Adipocyte (in vitro differentiated cells): Measurements from ENCODE around the gene RANBP17.

Experiments used
- DNase-seq: peaks from one replicate; pipeline ENCODE4 v3.0.0-alpha.2; 2015; ENCODE audit warnings: low read depth
- H3K27me3 ChIP-seq: replicated peaks from 2 replicates; pipeline ENCODE4 v1.7.0; 2013; ENCODE audit warnings: mild to moderate bottlenecking, low read length, moderate library complexity; ENCODE audit not compliant: control insufficient read depth, insufficient read depth
- H3K36me3 ChIP-seq: 2 replicates; pipeline ENCODE4 v1.7.0; 2013; ENCODE audit warnings: low read length, mild to moderate bottlenecking, moderate library complexity; ENCODE audit not compliant: control insufficient read depth, insufficient read depth, severe bottlenecking
- H3K4me1 ChIP-seq: 2 replicates; pipeline ENCODE4 v1.7.0; 2013; ENCODE audit warnings: mild to moderate bottlenecking, low read length, moderate library complexity; ENCODE audit not compliant: control insufficient read depth, insufficient read depth
- H3K4me3 ChIP-seq: 2 replicates; pipeline ENCODE4 v1.7.0; 2013; ENCODE audit warnings: mild to moderate bottlenecking, low read length, moderate library complexity
- H3K9ac ChIP-seq: 2 replicates; pipeline ENCODE4 v1.7.0; 2013; ENCODE audit warnings: mild to moderate bottlenecking, low read length, moderate library complexity
- H3K9me3 ChIP-seq: 2 replicates; pipeline ENCODE4 v1.7.0; 2013; ENCODE audit warnings: mild to moderate bottlenecking, low read length, moderate library complexity; ENCODE audit not compliant: control insufficient read depth

RANBP17 gene

DNA sequence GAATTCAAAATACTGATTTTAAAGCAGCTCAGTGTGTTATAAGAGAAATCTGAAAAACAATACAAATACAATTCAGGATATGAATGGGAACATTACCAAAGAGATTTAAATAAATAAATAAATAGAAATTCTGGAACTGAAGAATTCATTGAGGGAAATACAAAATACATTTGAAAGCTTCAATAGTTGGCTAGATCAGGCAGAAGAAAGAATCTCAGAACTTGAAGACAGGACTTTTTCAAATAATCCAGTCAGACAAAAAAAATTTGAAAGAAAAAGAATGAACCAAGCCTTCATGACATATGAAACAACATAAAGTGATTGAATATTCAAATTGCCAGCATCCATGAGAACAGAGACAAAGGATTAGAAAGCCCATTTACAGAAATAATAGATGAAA lies 387.6 kb downstream of the RANBP17 start:
- no peak overlapping the region for H3K9ac ChIP-seq
- no peaks in the 10 kb centered on the region for H3K4me1 ChIP-seq
- no peak overlapping the region for H3K4me3 ChIP-seq
- H3K27me3 ChIP-seq, result no peaks in the 10 kb centered on the region
- peaks cover 16% of the 10 kb centered on the region for H3K9me3 ChIP-seq
- DNase-seq, result no peak
- no peaks in the 10 kb centered on the region for H3K36me3 ChIP-seq

DNA sequence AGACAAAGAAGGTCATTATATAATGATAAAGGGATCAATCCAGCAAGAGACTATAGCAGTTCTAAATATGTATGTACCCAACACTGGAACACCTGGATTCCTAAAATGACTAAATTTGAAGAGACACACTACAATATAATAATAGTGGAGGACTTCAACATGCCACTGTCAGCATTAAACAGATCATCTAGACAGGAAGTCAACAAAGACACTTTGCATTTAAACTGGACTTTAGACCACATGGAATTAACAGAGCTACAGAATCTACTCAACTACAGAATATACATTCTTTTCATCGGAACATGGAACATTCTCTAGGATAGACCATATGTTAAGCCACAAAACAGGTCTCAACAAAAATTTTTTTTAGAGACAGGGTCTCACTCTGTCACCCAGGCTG lies 388.9 kb downstream of the RANBP17 start:
- DNase-seq, result no peak
- Histone ChIP-seq H3K4me1 (no peaks in the 10 kb centered on the region), H3K9ac (no peak overlapping the region), H3K27me3 (no peaks in the 10 kb centered on the region), H3K4me3 (no peak overlapping the region), H3K36me3 (no peaks in the 10 kb centered on the region), H3K9me3 (peaks cover 16% of the 10 kb centered on the region)

DNA sequence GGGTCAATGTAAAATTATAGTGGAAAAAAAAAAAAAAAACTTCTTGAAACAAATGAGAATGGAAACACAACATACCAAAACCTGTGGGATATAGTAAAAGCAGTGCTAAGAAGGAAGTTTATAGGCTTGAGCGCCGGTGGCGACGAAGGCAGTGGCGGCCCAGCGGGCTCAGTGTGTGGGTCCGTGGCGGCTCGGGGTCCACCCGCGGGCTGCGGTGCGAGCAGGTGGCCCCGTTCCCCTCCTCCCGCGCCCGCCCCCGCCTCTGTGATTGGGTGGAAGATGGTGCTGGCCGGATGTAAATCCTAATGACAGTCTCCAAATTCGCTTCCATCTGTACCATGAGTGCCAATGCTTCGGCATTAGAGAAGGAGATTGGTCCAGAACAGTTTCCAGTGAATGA lies 389.7 kb downstream of the RANBP17 start:
- Histone ChIP-seq H3K9ac (no peak overlapping the region), H3K4me1 (no peaks in the 10 kb centered on the region), H3K4me3 (no peak overlapping the region), H3K36me3 (no peaks in the 10 kb centered on the region), H3K27me3 (no peaks in the 10 kb centered on the region), H3K9me3 (peaks cover 16% of the 10 kb centered on the region)
- no peak for DNase-seq

DNA sequence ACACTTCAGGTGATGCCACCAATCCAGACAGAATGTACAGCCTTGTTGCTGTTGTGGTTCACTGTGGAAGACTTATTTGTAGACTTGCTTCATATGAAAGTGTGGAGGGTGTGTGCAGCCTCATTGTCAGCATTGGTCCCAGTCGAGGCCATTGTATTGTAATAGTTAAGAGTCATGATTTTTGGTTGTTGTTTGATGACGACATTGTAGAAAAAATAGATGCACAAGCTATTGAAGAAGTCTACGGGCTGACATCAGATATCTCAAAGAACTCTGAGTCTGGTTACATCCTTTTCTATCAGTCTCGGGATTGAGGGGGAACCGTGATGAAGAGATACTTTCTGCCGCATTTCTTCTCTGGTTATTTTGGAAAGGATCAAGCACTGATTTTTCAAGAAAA lies 390.9 kb downstream of the RANBP17 start:
- Histone ChIP-seq H3K36me3 (no peaks in the 10 kb centered on the region), H3K4me1 (no peaks in the 10 kb centered on the region), H3K9ac (no peak overlapping the region), H3K4me3 (no peak overlapping the region), H3K9me3 (peaks cover 16% of the 10 kb centered on the region), H3K27me3 (no peaks in the 10 kb centered on the region)
- no peak for DNase-seq

DNA sequence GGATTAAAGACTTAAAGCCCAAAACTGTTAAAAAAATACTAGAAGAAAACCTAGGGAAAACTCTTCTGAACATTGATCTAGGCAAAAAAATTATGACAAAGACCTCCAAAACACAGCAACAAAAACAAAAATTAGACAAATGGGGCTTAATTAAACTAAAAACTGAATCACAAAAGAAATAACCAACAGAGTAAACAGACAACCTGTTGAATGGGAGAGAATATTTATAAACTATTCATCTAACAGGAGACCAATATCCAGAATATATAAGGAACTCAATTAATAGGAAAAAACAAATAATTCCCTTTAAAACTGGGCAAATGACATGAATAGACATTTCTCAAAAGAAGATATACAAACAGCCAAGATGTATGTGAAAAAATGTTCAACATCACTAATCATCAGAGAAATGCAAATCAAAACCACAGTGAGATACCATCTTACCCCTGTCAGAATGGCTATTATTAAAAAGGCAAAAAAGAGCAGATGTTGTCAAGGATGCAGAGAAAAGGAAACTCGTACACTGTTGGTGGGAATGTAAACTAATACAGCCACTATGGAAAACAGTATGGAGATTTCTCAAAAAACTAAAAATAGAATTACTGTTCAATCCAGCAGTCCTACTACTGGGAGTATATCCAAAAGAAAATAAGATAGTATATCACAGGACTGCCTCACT lies 397.1 kb downstream of the RANBP17 start:
- no peaks in the 10 kb centered on the region for H3K9me3 ChIP-seq
- no peak overlapping the region for H3K9ac ChIP-seq
- H3K36me3 ChIP-seq, result no peaks in the 10 kb centered on the region
- no peaks in the 10 kb centered on the region for H3K4me1 ChIP-seq
- DNase-seq, result peak; percentile 8
- H3K4me3 ChIP-seq, result no peak overlapping the region
- no peaks in the 10 kb centered on the region for H3K27me3 ChIP-seq

DNA sequence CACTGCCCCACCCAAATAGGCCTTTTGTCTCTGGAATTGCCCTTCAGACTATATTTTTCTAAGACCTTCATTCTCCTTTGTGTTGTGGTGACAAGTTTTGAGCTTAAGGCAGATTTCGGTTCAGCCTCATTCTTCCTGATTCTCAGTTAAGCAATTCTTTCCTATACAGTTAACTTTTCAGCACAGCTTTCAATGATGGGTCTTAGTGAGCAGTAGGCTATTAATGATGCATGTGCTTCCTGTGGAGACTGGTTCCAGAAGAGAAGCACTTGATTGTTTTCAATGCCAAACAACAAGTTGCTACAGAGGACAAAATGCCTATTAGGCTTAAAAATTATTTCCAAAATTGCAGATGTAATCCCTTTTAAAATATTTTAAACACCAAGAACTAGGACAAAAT lies 399.5 kb downstream of the RANBP17 start:
- no peak for DNase-seq
- no peak overlapping the region for H3K4me3 ChIP-seq
- H3K36me3 ChIP-seq, result no peaks in the 10 kb centered on the region
- no peaks in the 10 kb centered on the region for H3K4me1 ChIP-seq
- no peak overlapping the region for H3K9ac ChIP-seq
- no peaks in the 10 kb centered on the region for H3K27me3 ChIP-seq
- H3K9me3 ChIP-seq, result no peaks in the 10 kb centered on the region

DNA sequence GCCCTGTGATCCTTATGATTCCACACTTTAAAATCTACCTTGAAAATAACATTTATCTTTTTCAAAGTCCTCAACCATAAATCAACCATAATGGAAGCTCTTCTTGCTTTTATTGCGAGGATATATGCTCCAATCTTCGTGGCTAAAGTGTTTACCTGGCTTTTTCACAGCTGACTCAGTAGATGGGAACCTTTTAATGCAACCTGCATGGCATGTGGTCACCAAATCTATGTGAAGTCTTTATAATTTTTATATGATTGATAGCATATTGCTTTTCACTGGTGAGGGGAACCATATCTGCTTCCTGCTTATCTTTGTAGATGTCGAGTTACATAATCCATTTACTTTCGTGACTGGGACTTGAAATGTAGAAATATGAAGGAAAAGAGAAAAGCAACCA lies 400.1 kb downstream of the RANBP17 start:
- H3K36me3 ChIP-seq, result no peaks in the 10 kb centered on the region
- H3K27me3 ChIP-seq, result no peaks in the 10 kb centered on the region
- no peak overlapping the region for H3K9ac ChIP-seq
- H3K4me3 ChIP-seq, result no peak overlapping the region
- H3K9me3 ChIP-seq, result no peaks in the 10 kb centered on the region
- DNase-seq, result no peak
- H3K4me1 ChIP-seq, result no peaks in the 10 kb centered on the region

DNA sequence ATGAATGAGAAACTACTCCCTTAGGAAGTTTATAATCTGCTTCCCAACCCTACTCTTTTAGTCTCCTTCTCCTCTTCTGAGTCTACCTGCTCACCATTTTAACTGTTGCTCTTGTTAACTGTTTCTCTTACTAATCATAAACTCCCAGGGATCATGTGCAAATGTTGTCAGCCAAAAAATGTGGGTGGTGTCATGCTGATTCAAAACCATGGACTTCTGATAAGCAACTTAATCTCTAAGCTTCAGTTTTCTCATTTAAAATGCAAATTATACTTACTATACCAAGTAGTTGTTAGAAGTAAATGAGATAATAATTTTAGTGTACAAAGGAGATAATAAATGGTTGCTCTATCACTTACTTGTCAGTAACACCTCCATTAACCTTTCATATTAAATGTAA lies 401.4 kb downstream of the RANBP17 start:
- Histone ChIP-seq H3K36me3 (no peaks in the 10 kb centered on the region), H3K4me1 (no peaks in the 10 kb centered on the region), H3K27me3 (no peaks in the 10 kb centered on the region), H3K9ac (no peak overlapping the region), H3K9me3 (no peaks in the 10 kb centered on the region), H3K4me3 (no peak overlapping the region)
- DNase-seq, result no peak

DNA sequence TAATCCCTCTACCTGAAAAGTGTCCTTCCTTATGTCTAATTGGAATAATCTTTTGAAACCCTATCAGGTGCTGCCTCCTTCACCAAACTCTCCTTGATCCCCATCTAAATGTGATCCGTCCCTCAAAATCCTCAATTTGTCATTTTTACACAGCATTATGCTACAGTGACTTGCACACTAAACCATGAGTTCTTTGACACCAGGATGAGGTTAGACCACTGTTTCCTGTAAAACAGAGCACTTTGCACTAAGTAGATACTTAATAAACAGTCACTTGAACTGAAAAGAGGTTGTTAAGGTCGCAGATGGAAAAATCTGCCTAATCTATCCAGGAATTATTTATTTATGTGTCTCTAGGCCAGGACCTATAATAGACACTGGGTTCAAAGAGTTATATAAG lies 403.0 kb downstream of the RANBP17 start:
- Histone ChIP-seq H3K4me1 (peaks cover 8% of the 10 kb centered on the region), H3K36me3 (no peaks in the 10 kb centered on the region), H3K9ac (no peak overlapping the region), H3K27me3 (no peaks in the 10 kb centered on the region), H3K9me3 (no peaks in the 10 kb centered on the region), H3K4me3 (no peak overlapping the region)
- DNase-seq, result no peak

DNA sequence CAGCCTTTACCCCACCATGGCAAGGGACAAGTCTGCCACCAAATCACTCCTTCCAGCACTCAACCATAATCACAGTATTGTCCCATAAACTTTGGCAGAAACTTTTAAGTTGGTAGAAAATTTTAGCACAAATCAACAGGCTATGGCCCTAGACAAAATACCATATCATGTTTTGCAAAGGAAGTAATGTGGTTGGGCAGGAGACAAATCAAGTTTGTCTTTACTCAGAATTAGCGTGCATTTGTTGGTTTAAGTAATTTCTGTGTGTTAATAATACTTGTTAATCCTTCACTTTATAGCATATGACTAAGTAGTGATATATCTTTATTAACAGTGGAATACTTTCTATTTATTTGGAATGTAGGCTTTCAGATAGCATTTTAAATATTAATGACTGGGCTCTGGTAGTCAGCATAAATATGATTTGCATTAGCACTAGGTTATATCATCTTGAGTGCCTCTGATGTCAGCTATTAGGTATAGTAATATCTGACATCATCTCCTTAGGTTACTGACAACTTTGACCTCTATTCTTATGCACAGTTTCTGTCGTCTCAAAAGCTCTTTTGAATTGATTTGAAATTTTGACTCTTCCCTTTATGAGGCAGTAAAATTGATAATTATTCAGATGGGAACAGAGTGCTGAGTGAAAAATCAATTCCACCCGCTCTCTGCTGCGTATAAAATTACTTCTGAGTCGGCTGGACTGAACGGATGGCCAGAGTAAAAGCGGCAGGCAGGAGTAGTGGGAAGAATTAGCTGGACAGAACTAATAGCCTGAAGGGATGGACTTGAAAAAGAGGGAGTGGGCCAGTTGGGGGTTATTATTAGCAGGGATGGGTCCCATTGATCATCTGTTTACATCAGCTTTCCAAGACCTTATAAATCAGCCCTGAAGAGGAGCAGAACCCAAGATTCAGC lies 407.1 kb downstream of the RANBP17 start:
- no peak overlapping the region for H3K9ac ChIP-seq
- no peak for DNase-seq
- peaks cover 21% of the 10 kb centered on the region for H3K4me1 ChIP-seq
- no peaks in the 10 kb centered on the region for H3K9me3 ChIP-seq
- no peaks in the 10 kb centered on the region for H3K27me3 ChIP-seq
- H3K36me3 ChIP-seq, result no peaks in the 10 kb centered on the region
- H3K4me3 ChIP-seq, result no peak overlapping the region

DNA sequence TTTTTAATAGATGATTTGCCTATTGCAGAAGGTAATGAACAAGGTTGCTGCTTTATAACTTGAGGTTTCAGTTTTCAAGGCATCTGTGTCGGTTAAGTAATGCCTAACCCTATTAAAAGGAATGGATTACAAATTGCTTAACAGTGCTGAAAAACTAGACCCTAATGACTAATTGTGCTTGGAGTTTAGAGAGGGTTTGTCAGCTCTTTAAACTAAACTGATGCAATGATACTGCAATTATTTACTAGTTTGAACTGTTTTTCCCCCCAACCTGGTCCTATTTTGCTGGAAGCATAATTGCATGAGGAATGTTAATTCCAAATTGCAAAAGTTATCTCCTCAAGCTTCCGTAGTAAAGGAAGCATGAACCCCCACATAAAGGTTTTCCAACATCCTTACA lies 407.9 kb downstream of the RANBP17 start:
- Histone ChIP-seq H3K4me1 (peaks cover 21% of the 10 kb centered on the region), H3K9me3 (no peaks in the 10 kb centered on the region), H3K27me3 (no peaks in the 10 kb centered on the region), H3K4me3 (no peak overlapping the region), H3K9ac (no peak overlapping the region), H3K36me3 (no peaks in the 10 kb centered on the region)
- DNase-seq, result peak; percentile 88
